ENCODE measurements around the gene DNMT3B.

DNA sequence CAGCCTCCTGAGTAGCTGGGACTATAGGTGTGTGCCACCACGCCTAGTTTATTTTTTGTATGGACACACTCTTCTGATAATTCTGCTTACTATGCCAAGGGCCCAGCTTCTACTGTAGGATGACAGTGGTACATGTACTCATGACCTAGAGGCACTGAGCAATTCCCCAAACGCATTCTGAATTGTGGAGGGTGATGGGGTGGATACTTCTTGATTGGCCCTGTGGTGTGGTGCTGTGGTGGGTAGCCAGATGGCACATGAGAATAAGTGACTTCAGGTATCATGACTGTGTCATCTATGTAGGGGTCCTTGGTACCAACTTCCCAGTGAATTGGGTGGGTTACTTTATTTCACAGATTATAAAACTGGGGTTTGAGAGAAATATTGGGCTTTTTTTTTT is 11.0 kb downstream of the DNMT3B start:
- no peak for TF ChIP-seq CTCF (IDR thresholded peaks at IDR 0.05)
- TF ChIP-seq EP300 (IDR thresholded peaks at IDR 0.05), result no peak
- TF ChIP-seq POLR2AphosphoS5 (IDR thresholded peaks at IDR 0.05), result no peak
- TF ChIP-seq POLR2A (IDR thresholded peaks at IDR 0.05), result no peak
